Esophagus squamous epithelium (tissue), 5 donors: ENCODE data around the gene PCDHAC2. TPM values are rescaled to one million over a fixed set of nuclear protein-coding genes. Genes with fewer than 3 reads are reported as not detected.

ENCODE experiments used
- DNase-seq: peaks from one replicate; lab custom pipeline; 2025; lab: John Stamatoyannopoulos, UW
- H3K27ac ChIP-seq, 4 donors: fragments of 200-600 bp; sonication (generic); one replicate each; pipeline ENCODE4 v1.5.1; 2016 to 2019; ENCODE audit warnings: mild to moderate bottlenecking in 1 of 4
- H3K27me3 ChIP-seq, 4 donors: fragments of 200-600 bp; sonication (generic); 1 replicate in 3 of 4; 2 replicates in 1 of 4; pipeline versions ENCODE4 v1.5.1 to v1.6.0; 2017 to 2021; ENCODE audit warnings: antibody characterized with exemption in 1 of 4
- H3K36me3 ChIP-seq, 3 donors: fragments of 200-600 bp; sonication (generic); one replicate each; pipeline ENCODE4 v1.5.1; 2016 to 2019
- H3K4me1 ChIP-seq, 3 donors: fragments of 200-600 bp; sonication (generic); one replicate each; pipeline ENCODE4 v1.5.1; 2017 to 2019
- H3K4me3 ChIP-seq, 4 donors: fragments of 200-600 bp; sonication (generic); 1 replicate in 3 of 4; 2 replicates in 1 of 4; pipeline ENCODE4 v1.5.1; 2016 to 2019; ENCODE audit warnings: mild to moderate bottlenecking in 2 of 4, moderate library complexity in 1 of 4
- H3K9me3 ChIP-seq, 3 donors: fragments of 200-600 bp; sonication (generic); one replicate each; pipeline ENCODE4 v1.5.1; 2016 to 2019
- POLR2A ChIP-seq, 4 donors: fragments of 450-650 bp; IDR thresholded peaks; one replicate each; pipeline ENCODE4 v1.6.1; 2017; ENCODE audit warnings: antibody characterized with exemption in 4 of 4, mild to moderate bottlenecking in 4 of 4, moderate library complexity in 3 of 4
- WGBS, 2 donors: methylation state at CpG; one replicate each; pipeline ENCODE4 v1.1.5; 2018; 5-methylcytosine and 5-hydroxymethylcytosine counted together
- intact Hi-C: fragments of 100-400 bp; cut with DNase I; formaldehyde crosslinking; loops from one replicate; pipeline ENCODE4 v1.15.0; 2022
- total RNA-seq, 4 donors: library from RNA; depleted of rRNA; stranded (reverse); fragments of >200 nt; gene quantifications; one replicate each; pipeline ENCODE4 v1.1.0, GENCODE V29; 2016
- TF ChIP-seq, protein P1 (sequence below), 6 experiments: fragments of 450-650 bp in 4 of 6; fragments of 200-600 bp in 2 of 6; sonication (generic) in 2 of 6; IDR thresholded peaks; one replicate each; pipeline ENCODE4 v1.5.1; 2016 to 2019; ENCODE audit warnings: antibody characterized with exemption in 6 of 6, mild to moderate bottlenecking in 4 of 6, moderate library complexity in 4 of 6
- donor health status: DM: yes; HTN: yes; CAD: no.

PCDHAC2 gene
- total RNA-seq, 4 donors from 2014 or later, result 0.19 to 2.2 TPM; not detected in 2

- no peak for TF ChIP-seq POLR2A (IDR thresholded peaks at IDR 0.05)
- TF ChIP-seq, protein P1, sequence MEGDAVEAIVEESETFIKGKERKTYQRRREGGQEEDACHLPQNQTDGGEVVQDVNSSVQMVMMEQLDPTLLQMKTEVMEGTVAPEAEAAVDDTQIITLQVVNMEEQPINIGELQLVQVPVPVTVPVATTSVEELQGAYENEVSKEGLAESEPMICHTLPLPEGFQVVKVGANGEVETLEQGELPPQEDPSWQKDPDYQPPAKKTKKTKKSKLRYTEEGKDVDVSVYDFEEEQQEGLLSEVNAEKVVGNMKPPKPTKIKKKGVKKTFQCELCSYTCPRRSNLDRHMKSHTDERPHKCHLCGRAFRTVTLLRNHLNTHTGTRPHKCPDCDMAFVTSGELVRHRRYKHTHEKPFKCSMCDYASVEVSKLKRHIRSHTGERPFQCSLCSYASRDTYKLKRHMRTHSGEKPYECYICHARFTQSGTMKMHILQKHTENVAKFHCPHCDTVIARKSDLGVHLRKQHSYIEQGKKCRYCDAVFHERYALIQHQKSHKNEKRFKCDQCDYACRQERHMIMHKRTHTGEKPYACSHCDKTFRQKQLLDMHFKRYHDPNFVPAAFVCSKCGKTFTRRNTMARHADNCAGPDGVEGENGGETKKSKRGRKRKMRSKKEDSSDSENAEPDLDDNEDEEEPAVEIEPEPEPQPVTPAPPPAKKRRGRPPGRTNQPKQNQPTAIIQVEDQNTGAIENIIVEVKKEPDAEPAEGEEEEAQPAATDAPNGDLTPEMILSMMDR (IDR thresholded peaks at IDR 0.05), result no peak
- Histone ChIP-seq H3K9me3 (no peaks in the 10 kb centered on the region), H3K27ac (no peak overlapping the region), H3K27me3 (peaks cover 0 to 44% (median 0%) of the 10 kb centered on the region in 4 donors), H3K4me1 (peaks cover 0 to 16% (median 9%) of the 10 kb centered on the region in 3 donors), H3K36me3 (no peaks in the 10 kb centered on the region), H3K4me3 (no peak overlapping the region)
- DNase-seq, result no peak
- intact Hi-C loops, result no loop called here
- 71 to 89% methylated on average over 1 of the region's 1 CpG for WGBS, 2 donors
These were observed 4.1 kb upstream of the PCDHAC2 start for GRCh38 chr5:140962190-140962589.

DNA sequence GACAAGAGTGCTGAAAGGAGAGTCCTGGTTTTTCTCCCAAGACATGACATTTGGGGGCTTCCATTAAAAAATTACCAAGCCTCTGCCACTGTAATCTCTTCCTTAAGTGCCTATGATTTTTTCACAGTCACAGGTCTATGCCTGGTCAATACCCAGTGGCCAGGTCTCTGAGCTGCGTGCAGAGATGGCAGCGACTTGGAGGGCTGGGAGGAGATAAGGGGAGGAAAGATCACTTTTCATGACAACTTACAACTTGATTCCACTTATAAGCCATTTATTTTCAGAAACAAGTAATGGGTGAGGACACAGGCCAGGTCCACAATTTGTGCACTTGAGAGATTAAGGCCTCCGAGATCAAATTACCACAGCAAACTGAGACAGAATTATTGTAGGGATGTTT lies 1.9 kb upstream of the PCDHAC2 start:
- no peaks in the 10 kb centered on the region for H3K36me3 ChIP-seq
- H3K27ac ChIP-seq, result no peak overlapping the region
- intact Hi-C loops, result no loop called here
- 70% methylated on average over 3 of the region's 3 CpGs for WGBS, 2 donors
- no peak overlapping the region for H3K4me3 ChIP-seq
- no peak for DNase-seq
- no peak for TF ChIP-seq POLR2A (IDR thresholded peaks at IDR 0.05)
- TF ChIP-seq, protein P1 (IDR thresholded peaks at IDR 0.05), result no peak
- H3K27me3 ChIP-seq, result peaks cover 0 to 57% (median 0%) of the 10 kb centered on the region in 4 donors
- H3K4me1 ChIP-seq, result peaks cover 0 to 18% (median 10%) of the 10 kb centered on the region in 3 donors
- no peaks in the 10 kb centered on the region for H3K9me3 ChIP-seq

- no peaks in the 10 kb centered on the region for H3K36me3 ChIP-seq
- H3K9me3 ChIP-seq, result no peaks in the 10 kb centered on the region
- no peak overlapping the region for H3K27ac ChIP-seq
- WGBS, 2 donors, result 7 to 15% methylated on average over 6 to 7 of the region's 9 CpGs
- peak overlapping the region; percentile 31 to 67 (median 47) for H3K4me3 ChIP-seq
- DNase-seq, result no peak
- intact Hi-C loops, result no loop called here
- peaks cover 0 to 57% (median 0%) of the 10 kb centered on the region in 4 donors for H3K27me3 ChIP-seq
- peaks cover 0 to 18% (median 10%) of the 10 kb centered on the region in 3 donors for H3K4me1 ChIP-seq
- TF ChIP-seq POLR2A (IDR thresholded peaks at IDR 0.05), result no peak
- TF ChIP-seq, protein P1 (IDR thresholded peaks at IDR 0.05), result no peak
These were observed 377 bp upstream of the PCDHAC2 start for GRCh38 chr5:140965905-140966292.

DNA sequence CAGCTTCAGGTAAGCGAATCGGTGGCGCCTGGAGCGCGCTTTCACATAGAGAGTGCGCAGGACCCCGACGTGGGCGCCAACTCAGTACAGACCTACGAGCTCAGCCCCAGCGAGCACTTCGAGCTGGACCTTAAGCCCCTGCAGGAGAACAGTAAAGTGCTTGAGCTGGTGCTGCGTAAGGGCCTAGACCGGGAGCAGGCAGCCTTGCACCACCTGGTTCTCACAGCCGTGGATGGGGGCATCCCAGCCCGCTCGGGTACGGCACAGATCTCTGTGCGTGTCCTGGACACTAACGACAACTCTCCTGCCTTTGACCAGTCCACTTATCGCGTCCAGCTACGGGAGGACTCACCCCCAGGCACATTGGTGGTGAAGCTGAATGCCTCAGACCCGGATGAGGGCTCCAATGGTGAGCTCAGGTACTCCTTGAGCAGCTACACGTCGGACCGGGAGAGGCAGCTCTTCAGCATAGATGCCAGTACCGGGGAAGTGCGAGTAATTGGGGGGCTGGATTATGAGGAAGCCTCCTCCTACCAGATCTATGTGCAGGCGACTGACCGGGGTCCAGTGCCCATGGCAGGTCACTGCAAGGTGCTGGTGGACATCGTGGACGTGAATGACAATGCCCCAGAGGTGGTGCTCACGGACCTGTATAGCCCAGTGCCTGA lies 1.1 kb downstream of the PCDHAC2 start:
- no peaks in the 10 kb centered on the region for H3K9me3 ChIP-seq
- no peak for DNase-seq
- no peak overlapping the region for H3K27ac ChIP-seq
- intact Hi-C loops, result no loop called here
- peak overlapping the region in 3 of 4 donors; percentile 43 to 67 (median 51) for H3K4me3 ChIP-seq
- no peaks in the 10 kb centered on the region for H3K36me3 ChIP-seq
- H3K4me1 ChIP-seq, result peaks cover 0 to 18% (median 10%) of the 10 kb centered on the region in 3 donors
- 34 to 100% methylated on average over 1 to 3 of the region's 34 CpGs for WGBS, 2 donors
- TF ChIP-seq POLR2A (IDR thresholded peaks at IDR 0.05), result no peak
- TF ChIP-seq, protein P1 (IDR thresholded peaks at IDR 0.05), result no peak
- H3K27me3 ChIP-seq, result peaks cover 0 to 52% (median 0%) of the 10 kb centered on the region in 4 donors

DNA sequence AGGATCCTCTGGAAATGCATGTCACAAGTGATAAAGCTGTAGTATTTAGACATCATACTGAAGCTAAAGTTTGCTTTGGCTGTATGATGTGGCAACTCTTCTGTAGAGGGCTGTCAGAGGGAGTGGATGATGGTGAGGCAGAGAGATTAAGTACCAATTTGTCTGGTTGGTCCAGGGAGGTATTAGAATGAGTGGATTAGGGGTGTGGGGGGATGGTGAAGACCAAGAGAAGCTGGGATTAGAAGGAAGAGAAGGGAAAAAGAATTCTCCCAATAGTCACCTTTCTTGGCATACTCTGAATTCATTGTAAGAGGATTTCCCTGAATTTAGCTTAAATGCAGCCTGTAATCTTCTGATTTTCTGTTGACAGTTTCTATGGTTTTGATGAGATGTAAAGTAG lies 3.6 kb downstream of the PCDHAC2 start:
- no peaks in the 10 kb centered on the region for H3K9me3 ChIP-seq
- H3K27ac ChIP-seq, result no peak overlapping the region
- H3K4me3 ChIP-seq, result no peak overlapping the region
- TF ChIP-seq, protein P1 (IDR thresholded peaks at IDR 0.05), result no peak
- TF ChIP-seq POLR2A (IDR thresholded peaks at IDR 0.05), result no peak
- peaks cover 0 to 18% (median 10%) of the 10 kb centered on the region in 3 donors for H3K4me1 ChIP-seq
- H3K27me3 ChIP-seq, result peaks cover 0 to 37% (median 0%) of the 10 kb centered on the region in 4 donors
- DNase-seq, result no peak
- no peaks in the 10 kb centered on the region for H3K36me3 ChIP-seq
- intact Hi-C loops, result no loop called here
